ENCODE measurements around the gene AKT1S1. TPM values are rescaled to one million over a fixed set of nuclear protein-coding genes. Genes with fewer than 3 reads are reported as not detected.

AKT1S1 gene
- total and polyA plus RNA-seq, 2 donors (not counting 3 experiments of a cell fraction or from before 2014, with no cell fraction given): 64.2 to 68.3 TPM

GRCh38 chr19:49833599-49833998 is 43.6 kb downstream of the AKT1S1 start:
- DNase-seq (ENCODE audit: low read depth, low spot score): no peak
- peaks cover 8% of the 10 kb centered on the region for H3K4me1 ChIP-seq (ENCODE audit: control insufficient read depth, extremely low read depth, insufficient read depth, low read length)
- dilution Hi-C loops (cut with MboI; ENCODE audit: extremely low pct_ligation_motif_present, low sequenced_read_pairs) (no loop called here), intact Hi-C loops (cut with micrococcal nuclease) (no loop called here)
- H3K4me2 ChIP-seq (ENCODE audit: insufficient read depth, low read length): no peak overlapping the region
- no peak overlapping the region for H3K4me3 ChIP-seq (replicated peaks in 1 of 3; ENCODE audit: insufficient read depth in 1 of 3, low read depth in 1 of 3, low read length in 3 of 3)
- no peak overlapping the region for H2AFZ ChIP-seq (ENCODE audit: low read depth, low read length)
- BruUV-seq (replicated peaks): no TSS peak
- no peaks in the 10 kb centered on the region for H4K20me1 ChIP-seq (replicated peaks; ENCODE audit: control insufficient read depth, extremely low read depth, insufficient read depth, low read length)
- H3K79me2 ChIP-seq (ENCODE audit: control insufficient read depth, insufficient read depth, low read length): no peaks in the 10 kb centered on the region
- POLR2A ChIA-PET: no interaction called here
- H3K9me1 ChIP-seq (replicated peaks; ENCODE audit: control insufficient read depth, extremely low read depth, insufficient read depth, low read length): no peaks in the 10 kb centered on the region
- no peak for TF ChIP-seq JUN (IDR thresholded peaks at IDR 0.05; ENCODE audit: borderline replicate concordance, insufficient read depth, insufficient read length, low read depth)
- no peak for TF ChIP-seq MYC (IDR thresholded peaks at IDR 0.05; ENCODE audit: low read depth, low read length)
- no peak for TF ChIP-seq MAX (IDR thresholded peaks at IDR 0.05; ENCODE audit: insufficient read depth, insufficient read length)
- TF ChIP-seq GATA2 (IDR thresholded peaks at IDR 0.05; ENCODE audit: insufficient read depth, insufficient read length, low read depth, low read length): no peak
- TF ChIP-seq CTCF (IDR thresholded peaks at IDR 0.05; ENCODE audit: extremely low read depth in 1 of 2, insufficient read depth in 1 of 2, low read depth in 1 of 2, low read length in 2 of 2): no peak
- no peak for TF ChIP-seq POLR2AphosphoS5 (IDR thresholded peaks at IDR 0.05; ENCODE audit: insufficient read depth, low read depth, low read length)
- TF ChIP-seq EZH2 (IDR thresholded peaks at IDR 0.05; ENCODE audit: borderline replicate concordance, low read depth, low read length, severe bottlenecking): no peak
- no peak for TF ChIP-seq FOS (IDR thresholded peaks at IDR 0.05; ENCODE audit: borderline replicate concordance, insufficient read depth, low read length)
- TF ChIP-seq POLR2A (IDR thresholded peaks at IDR 0.05; ENCODE audit: low read depth, low read length): no peak
- no peak overlapping the region for H3K27ac ChIP-seq (ENCODE audit: insufficient read depth, low read depth, low read length)
- no peak for FAIRE-seq
- no peak overlapping the region for H3K9ac ChIP-seq (replicated peaks; ENCODE audit: extremely low read depth, insufficient read depth, low read length)
- no peaks in the 10 kb centered on the region for H3K9me3 ChIP-seq (replicated peaks; ENCODE audit: control insufficient read depth, insufficient read depth, low read length)
- peaks cover 11 to 67% of the 10 kb centered on the region in 2 experiments for H3K36me3 ChIP-seq (ENCODE audit: control insufficient read depth in 2 of 2, extremely low read depth in 1 of 2, insufficient read depth in 2 of 2, low read length in 2 of 2)
- no peaks in the 10 kb centered on the region for H3K27me3 ChIP-seq (ENCODE audit: control insufficient read depth in 2 of 2, insufficient read depth in 2 of 2, low read length in 2 of 2)
- CTCF ChIA-PET: interaction anchor here (1.2 kb wide), 1 partner anchor 36 kb away, joined by 3 read pairs; no protein-coding TSS in a partner anchor

Data from endothelial cell of umbilical vein (primary cell).